Stimulated activated CD8-positive, alpha-beta memory T cell treated with anti-CD3 and anti-CD28 coated beads, Interleukin-7, amount 100 ng/mL, for 48 hours (primary cell): ENCODE measurements around the gene RGS16.
A peak's percentile ranks its signal among the peaks of the same experiment; 100 is the strongest.

Source experiments
- DNase-seq, 2 donors: peaks; one replicate each; pipeline ENCODE4 v3.0.0-alpha.2; 2020; ENCODE audit warnings: low read depth in 1 of 2; ENCODE audit errors: extremely low read depth in 1 of 2

RGS16 gene

DNA sequence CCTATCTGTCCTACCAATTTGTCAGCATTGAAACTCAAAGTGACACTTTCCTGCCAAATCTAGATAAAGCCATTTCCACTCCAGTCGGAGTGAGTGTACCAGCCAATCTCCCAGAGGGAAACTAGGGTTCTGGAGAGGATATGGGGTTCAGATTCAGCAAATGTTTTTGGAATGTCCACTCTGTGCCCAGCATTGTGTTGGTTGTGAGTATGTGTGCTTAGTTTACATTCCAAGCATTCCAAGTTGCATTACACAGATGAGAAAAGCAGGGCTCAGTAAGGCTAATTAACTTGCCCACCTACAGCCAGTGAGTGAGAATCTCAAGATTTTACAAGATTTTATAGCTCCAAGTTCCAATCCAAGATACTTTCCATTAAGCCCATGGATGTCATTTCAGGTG lies 26.4 kb upstream of the RGS16 start:
- DNase-seq, result no peak

DNA sequence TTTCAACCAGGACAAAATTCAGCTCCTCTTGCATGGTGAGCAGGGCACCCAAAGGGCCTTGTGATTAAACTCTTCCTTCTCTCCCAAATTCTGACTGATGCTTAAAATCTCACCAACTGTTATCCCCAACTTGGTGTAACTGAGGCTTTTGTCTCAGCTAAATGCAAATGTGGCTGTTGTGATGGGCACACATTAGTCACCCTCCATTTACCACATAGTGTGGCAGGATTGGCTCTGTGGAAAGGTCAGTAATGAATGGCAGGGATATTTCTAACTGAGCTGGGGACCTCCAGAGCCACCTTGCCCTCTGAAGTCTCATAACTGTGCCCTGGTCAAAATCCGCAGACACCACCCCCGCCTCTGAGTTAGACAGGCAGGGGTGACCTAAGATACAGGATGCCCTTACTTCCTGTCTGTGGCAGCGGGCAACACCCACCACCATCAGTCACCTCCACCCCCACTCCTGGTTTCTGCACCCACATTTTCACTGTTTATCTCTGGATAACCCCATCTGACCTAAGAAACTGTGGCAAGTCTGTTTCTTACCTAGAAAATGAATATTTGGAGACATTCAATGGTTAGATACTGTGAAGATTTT lies 25.4 kb upstream of the RGS16 start:
- DNase-seq, result peak; percentile 67 to 79

DNA sequence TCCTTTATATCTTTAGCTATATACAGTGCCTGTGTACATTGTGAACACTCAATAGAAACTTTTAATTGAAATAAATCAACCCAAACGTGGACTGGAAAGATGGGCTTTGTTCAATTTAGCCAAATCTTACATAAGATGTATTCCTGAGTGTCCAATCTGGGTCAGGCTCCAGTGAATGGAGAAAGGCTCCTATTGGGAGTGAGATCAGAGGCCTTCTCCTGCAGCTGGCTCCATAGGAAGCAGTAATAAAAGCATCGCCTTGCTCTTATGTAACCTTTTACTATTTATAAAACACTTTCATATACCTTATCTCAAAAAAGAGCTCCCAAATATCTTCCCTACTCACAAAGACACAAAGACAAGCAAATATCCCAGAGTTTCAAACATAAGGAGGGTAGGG lies 24.9 kb upstream of the RGS16 start:
- no peak for DNase-seq

DNA sequence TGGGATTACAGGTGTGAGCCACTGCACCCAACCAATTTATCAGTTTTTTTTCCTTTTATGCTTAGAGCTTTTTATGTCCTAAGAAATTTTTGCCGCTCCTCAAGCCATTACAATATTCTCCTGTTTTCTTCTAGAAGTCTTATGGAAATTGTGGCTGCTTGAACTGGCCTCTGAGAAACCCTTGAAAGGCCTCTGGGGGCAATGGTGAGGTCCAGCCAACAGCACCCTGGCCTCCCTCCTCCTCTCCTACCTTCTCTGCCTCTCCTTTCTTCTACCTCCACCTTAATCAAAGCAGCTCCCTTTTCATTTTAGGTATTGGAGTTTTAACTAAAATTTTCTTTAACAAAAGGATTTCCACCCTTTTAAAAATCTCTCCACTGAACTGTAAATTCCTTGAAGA lies 24.5 kb upstream of the RGS16 start:
- DNase-seq, result no peak

DNA sequence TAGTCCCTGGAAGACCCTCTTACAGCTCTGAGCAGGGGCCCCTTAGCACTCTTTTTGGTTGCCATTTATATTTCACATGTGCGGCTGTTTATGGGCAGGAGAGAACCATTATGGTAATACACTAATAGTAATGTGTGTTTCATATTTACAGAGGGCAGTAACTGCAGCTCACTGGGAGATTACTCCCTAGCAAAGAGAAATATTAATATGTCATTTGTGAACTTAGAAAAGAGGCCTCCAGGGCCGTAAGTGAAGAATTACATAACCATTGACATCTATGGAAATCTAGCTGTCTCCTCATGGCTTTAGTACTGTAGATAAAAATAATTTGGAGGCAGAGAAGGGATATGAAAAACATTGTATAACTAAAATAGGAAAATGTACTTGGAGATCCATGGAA lies 23.4 kb upstream of the RGS16 start:
- DNase-seq, result no peak

DNA sequence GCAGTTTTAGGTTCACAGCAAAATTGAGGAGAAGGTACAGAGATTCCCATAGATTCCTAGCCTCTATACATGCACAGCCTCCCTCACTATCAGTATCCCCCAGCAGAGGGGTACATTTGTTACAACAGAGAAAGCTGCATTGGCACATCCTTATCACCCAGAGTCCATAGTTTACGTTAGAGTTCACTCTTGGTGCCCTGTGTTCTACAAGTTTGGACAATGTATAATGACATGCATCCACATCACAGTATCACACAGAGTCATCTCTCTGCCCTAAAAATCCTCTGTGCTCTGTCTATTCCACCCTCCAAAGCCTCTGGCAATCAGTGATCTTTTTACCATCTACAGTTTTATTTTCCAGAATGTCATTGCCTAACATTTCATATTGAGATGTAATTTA lies 22.3 kb upstream of the RGS16 start:
- DNase-seq, result no peak

DNA sequence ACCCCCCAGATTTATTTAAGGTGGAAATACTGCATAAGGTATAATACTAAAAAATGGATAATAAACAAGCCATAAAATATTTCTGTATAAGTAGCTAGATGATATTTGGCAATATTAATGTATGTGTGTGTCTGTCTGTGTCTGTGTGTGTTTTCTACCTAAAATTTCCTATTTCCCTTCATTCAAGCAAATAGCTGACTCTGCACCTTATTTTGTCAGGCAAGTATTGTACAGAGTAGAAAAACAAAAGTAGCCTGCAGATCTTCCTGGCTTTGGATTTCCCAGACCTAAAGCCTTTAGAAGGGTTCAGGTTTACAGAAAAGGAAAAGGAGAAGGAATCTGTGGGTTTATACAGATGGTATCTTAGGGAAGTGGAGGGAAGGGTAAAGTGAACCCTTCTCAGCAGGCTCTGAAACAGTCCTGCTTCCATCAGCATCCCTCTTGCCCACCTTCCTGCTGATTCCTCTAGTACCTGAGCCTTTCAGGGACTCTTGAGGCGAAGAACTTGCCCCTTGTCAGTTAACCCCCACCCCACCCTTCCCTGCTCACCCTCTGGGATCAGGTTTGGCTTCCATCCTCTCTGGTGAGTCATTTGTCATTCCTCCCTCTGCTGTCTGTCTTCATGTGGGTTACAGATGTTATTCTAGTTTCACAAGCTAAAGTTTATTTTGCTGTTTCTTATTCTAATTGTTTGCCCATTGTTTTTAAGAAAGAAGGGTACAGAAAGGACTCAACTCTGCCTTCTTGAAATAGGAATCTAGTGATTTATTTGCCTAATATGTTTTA lies 21.7 kb upstream of the RGS16 start:
- no peak for DNase-seq

DNA sequence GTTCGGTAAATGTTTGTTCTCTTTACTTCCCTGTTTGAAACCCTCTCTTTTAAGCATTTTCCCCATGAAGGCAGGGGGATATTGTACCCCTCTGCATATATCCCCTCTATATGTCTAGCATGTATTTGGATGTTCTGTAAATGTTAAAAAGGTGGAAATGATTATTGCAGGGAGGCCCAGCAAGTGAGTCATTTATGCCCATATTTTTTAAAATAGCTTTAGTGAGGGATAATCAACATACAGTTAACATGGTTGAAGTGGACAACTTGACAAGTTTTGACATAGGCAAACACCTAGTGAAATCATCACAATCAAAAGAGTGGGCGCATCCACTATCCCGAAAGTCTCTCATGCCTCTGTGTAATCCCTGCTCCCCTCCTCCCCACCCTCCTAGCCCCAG lies 20.8 kb upstream of the RGS16 start:
- no peak for DNase-seq

DNA sequence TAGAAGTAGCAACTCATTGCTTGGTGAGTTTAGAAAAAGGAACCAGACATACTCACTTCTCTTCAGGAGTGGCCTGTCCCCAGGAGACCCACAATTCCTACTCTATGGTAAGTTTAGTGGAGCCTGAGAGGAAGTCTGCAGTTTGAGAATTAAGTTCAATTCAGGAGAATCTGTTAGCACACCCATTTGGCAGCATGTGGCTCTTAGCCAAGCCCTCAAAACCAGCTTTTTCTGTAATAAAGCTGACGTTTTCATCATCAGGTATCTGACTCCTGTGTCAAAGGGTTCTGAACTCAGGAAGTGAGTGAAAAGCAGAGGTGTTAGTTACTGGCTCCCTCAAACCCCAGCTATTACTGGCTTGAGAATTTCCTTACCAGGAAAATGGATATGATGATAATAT lies 20.4 kb upstream of the RGS16 start:
- no peak for DNase-seq

DNA sequence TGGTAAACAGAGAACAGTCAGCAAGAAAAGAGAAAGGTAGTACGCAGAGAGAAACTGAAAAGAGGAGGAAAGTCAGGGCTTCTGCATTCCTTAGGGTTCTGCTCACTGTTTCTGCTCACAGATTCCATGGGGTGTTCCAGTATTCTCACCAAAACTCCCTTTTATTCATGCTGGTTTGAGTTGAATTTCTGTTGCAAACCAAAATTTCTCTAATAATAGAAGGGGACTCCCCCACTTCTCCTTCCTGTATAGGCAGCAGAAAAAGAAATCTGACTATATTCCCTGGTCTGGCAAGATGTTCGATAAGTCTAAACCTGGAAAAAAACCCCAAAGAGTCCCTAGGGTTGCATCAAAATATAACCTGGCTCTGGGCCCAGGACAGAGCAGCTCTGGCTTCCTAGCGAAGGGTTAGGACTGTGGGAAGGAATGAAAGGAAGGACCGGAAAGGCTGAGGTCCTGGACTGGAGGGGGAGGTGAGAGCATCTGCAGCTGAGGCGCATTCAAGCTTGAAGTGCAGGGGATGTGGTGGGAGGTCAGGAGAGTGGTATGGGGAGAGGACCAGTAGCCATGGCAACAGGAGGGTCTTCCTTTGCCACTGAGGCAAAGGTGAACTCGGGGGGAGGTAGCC lies 18.8 kb upstream of the RGS16 start:
- DNase-seq, result no peak

DNA sequence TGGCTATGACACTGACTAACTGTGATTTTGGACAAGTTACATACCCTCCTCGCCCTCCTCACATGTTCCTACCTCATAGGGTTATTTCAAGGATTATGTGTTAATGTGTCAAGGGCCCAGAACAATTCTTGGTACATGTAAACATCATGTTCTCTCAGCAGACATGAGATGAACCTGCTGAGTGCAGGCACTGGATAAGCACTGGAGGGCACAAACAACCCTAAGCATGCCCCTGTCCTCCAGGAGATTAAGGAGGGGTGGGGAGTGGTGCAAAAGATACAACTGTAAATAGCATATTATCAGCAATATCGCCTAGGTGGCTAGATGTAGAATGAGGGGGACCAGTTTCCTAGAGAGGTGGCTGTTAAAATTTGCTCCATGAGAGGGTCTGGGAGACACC lies 17.7 kb upstream of the RGS16 start:
- no peak for DNase-seq

DNA sequence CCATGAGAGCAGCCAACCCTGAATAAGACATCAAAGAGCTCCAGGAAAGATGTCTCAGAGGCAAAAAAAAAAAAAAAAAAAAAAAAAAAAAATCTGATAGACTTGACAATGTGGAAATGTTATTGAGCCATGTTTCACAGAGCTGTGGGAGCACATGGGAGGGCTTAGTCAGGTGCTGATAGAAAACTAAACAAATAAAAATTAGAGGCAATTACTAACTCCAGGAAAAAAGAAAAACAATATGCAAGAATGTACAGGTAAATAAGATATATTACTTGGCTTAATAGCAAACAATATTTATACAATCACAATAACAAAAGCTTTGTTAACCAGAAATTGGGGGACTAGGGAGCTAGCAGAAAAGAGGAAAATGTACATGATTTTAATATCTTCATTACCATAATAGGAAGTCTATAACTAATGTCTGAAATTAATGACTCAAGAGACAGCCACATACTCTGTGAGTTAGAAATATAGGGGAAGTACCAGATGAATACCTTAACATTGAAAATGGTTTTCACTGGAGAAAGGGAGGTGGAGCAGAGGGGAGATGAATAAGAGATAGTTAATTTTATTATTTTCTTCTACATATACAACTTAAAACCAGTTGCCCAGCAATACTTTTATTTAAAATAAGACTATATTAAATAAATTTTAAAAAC lies 16.9 kb upstream of the RGS16 start:
- DNase-seq, result no peak

DNA sequence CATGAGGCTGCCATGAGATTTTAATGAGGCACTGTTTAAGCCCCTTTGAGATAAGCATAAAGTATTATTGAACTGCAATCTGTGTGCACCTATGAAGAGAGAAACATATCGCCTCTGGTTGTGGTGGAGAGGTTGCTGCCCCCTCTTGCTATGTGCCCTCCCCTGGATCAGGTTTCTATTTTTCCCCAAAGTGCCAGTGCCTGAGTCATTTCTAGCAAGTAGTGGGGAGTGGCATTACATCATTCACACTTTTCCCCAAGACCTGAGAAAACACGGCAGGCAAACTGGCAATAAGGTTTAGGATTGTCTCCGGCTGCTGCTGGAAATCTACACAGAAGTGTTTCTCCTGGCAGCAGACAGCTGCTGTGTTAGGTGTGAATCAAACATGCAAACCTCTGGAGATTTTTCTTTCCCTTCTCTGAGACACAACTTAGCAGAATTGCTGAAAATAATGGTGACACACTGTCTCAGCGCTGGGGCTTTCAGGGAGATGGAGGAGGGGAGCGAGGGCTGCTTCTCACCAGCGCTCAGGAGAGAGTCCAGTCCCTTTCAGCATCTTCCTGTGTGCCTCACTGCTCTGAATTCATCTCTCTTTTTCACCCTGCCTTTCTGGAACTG lies 13.7 kb upstream of the RGS16 start:
- no peak for DNase-seq

DNA sequence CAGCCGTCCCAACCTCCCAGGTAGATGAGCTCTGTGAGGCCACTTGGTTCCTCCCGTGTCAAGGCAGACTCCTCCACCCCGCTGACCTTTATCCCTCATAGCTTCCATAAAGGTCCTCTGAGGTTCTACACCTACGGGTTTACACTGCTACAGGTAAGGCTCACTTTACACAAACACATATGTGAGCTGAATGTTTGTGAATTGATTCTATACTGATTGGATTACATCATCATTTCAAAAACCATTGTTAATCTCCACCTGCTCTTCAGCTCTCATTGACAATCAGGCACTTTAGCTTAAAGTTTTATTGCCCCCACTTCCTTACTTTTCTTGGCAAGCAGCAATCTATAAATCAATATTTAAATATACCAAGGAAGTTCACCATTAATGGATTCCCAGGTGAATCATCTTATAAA lies 12.8 kb upstream of the RGS16 start:
- DNase-seq, result no peak

DNA sequence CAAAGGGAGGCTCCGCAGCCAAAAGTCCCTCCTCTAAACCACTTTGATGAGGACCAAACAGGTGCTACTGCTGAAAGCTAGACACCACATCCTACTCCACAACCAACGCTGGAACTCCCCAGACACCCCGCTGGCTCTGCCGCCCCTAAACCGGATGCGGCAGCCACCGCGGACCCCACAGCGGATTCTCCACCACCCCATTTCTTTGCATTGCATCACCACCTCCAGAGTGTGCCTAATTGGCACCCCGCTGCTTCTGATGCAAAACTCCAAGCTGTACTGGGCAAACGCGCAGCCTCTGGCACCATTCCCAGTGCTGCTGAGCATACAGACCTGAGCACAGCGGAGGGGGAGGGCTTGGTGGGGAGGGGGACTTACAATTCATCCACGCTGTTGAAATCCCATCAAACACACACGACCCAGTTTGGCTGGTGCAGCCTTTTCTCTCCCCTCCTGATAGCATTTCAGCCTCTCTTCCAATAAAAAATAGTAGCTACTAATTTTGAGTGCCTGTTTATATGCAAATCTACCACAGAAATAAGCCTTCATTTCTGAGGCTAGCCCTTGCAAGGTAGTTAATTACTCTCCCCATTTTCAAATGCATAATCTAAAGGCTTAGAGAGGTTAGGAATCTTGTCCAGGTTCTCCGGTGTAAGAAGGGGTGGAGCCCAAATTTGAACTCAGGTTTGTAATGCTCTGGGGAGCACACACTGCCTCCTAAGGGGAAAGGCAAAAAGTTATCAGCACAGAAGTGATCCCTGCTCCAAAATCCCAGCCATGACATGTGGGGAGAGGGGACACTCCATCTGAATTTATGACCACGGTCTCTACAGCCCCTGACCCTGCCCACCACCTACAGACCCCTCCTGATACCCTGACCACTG lies 12.2 kb upstream of the RGS16 start:
- DNase-seq, result peak; percentile 86

DNA sequence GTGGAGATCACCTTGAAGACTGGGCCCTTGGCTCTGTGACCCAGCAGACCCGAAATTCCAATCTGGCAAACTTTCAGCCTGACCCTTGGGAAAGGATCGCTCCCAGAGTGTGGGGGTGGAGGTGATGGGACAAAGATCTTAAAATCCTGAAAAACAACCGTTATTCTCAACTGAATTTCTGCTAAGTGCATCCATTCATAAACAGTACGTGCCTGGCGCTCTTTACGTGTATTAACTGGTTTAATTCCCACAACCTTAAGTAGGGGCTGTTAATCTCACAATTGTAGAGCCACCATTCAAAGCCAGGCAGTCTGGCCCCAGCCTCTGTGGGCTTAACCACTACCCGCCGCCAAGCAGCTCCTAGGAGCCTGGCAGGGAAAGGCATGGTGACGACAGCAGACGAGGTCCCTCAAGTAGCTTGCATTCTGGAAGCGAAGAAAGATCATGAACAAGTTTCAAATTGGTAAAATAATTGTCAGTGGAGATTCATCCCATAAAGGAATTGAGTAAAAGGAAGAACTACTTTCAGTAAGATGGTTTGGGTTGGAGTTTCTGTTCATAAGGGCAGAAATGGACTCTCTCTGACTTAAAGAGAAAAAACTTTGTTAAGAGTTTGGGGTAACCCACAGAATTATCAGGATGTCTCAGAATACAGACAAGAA lies 11.4 kb upstream of the RGS16 start:
- peak in 1 of 2 donors; percentile 53 for DNase-seq

DNA sequence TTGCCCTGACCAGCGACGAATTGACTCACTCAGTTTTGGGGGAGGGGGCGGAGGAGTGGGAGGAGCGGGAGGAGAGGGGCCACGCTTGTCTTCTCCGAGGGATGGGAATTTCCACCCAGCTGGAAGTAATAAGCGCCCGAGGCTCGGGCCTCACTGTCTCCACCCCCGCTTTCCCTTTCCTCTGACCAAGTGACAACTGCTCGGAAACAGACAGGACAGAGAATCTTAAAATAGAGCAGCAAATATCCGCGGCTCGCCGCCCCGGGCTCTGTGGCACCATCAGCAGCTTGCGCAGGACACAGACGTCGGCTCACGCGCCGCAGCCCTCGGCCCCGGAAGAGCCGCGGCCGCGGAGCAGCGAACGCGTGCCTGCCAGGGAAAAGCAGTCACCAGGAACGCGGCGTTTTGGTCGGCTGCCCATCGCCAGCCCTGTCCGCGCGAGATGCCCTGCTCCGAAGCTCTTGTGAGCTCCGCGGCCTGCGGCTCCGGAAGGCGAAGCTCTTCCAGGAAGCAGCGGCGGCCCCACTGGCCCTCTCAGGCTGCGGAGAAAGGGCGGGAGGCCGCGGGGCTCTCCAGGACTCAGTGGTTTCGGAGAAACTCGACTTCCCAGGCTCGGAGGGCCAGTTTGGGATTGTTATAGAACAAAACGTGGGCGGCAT lies 10.7 kb upstream of the RGS16 start:
- peak; percentile 40 to 53 for DNase-seq

DNA sequence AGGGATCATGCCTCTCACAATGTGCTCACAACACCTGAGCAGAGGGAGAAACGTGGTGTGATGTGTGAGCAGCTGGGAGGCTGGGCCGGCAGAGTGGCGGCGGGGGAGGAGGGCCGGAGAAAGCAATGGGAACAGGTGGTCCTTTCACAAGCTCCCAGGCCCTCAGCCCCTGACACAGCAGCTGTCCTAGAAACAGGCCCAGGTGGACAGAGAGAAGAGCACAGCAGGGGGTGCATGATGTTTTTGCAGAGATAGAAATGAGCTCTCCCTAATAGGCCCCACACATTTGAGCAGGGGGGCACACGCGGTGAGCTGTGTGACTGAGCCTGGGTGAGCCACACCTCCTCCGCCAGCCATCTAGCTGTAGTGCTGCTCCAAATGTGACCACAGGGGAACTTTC lies 7.6 kb upstream of the RGS16 start:
- no peak for DNase-seq

DNA sequence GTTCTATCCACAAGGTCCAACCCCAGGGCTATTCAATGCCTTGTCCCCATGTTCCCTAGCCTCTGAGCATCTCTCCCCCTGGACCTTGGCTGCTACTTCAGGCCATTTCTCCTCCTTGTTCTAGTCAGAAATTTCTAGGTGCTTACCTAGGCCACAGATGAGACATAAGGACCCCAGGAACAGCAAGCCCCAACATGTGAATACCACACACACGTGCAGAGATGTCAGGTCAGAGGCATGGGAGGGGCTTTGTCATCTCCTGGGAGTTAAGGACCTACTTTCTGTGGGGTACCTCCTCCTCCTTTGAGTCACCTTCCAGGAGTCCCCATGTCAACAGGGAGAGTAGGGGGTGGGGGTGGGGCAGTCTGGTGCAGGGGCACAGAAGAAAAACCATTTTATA lies 7.1 kb upstream of the RGS16 start:
- no peak for DNase-seq
